ENCODE measurements around the gene ERCC6. TPM values are rescaled to one million over a fixed set of nuclear protein-coding genes. Genes with fewer than 3 reads are reported as not detected.

The ERCC6 gene
- total RNA-seq, 4 donors from 2014 or later = 27.9 to 50.2 (median 32.5) TPM

DNA sequence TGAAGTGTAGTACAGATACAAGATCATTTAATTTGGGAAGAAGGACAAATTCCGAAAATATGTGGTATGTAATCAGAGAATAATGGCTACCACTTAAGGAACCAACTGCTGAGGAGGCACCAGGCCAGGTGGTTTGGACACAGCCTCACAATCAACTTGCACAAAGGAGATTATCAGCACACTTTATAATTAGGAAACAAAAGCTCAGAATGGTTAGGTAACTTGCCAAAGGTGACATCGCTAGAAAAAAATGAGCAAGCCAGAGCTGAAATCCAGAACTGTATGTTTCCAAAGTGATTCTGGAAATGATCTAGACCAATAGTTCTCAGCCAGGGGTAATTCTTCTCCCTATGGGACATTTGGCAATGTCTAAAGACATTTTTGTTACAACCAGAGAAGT lies 36.6 kb downstream of the ERCC6 start:
- whole genome bisulfite sequencing, 2 donors = 88 to 93% methylated on average over 2 of the region's 2 CpGs
- Histone ChIP-seq H3K36me3 (peaks cover 0 to 6% of the 10 kb centered on the region in 2 donors), H3K9me3 (no peaks in the 10 kb centered on the region), H3K4me1 (no peaks in the 10 kb centered on the region), H3K27ac (no peak overlapping the region), H3K4me3 (replicated peaks in 1 of 3) (no peak overlapping the region), H3K27me3 (no peaks in the 10 kb centered on the region)
- TF ChIP-seq POLR2A (IDR thresholded peaks at IDR 0.05) = no peak
- TF ChIP-seq, protein P1, sequence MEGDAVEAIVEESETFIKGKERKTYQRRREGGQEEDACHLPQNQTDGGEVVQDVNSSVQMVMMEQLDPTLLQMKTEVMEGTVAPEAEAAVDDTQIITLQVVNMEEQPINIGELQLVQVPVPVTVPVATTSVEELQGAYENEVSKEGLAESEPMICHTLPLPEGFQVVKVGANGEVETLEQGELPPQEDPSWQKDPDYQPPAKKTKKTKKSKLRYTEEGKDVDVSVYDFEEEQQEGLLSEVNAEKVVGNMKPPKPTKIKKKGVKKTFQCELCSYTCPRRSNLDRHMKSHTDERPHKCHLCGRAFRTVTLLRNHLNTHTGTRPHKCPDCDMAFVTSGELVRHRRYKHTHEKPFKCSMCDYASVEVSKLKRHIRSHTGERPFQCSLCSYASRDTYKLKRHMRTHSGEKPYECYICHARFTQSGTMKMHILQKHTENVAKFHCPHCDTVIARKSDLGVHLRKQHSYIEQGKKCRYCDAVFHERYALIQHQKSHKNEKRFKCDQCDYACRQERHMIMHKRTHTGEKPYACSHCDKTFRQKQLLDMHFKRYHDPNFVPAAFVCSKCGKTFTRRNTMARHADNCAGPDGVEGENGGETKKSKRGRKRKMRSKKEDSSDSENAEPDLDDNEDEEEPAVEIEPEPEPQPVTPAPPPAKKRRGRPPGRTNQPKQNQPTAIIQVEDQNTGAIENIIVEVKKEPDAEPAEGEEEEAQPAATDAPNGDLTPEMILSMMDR (IDR thresholded peaks at IDR 0.05) = no peak
- no peak for DNase-seq
- intact Hi-C loops (cut with DNase I) = no loop called here

DNA sequence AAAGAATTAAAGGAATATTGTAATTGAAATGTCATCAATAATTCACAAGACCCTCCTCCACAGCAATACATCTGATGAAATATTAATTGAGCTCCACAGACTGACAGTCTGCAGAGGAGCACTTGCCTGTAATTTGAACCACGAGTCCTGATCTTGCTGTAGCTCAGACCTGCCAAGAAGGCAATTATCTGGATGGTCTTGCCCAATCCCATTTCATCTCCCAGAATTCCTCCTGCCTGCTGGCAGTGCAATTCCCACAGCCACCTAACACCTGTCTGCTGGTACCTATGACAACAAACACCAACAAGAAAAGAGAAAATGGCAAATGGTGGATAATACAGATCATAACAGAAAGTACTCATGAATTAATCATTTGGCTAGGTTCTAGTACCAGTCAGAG lies 38.5 kb downstream of the ERCC6 start:
- WGBS, 2 donors = 81 to 84% methylated on average over 1 of the region's 1 CpG
- TF ChIP-seq, protein P1 (IDR thresholded peaks at IDR 0.05) = no peak
- TF ChIP-seq POLR2A (IDR thresholded peaks at IDR 0.05) = no peak
- no peak overlapping the region for H3K27ac ChIP-seq
- no peaks in the 10 kb centered on the region for H3K4me1 ChIP-seq
- intact Hi-C loops (cut with DNase I) = no loop called here
- no peak overlapping the region for H3K4me3 ChIP-seq (replicated peaks in 1 of 3)
- no peaks in the 10 kb centered on the region for H3K27me3 ChIP-seq
- peaks cover 0 to 6% of the 10 kb centered on the region in 2 donors for H3K36me3 ChIP-seq
- no peak for DNase-seq
- H3K9me3 ChIP-seq = no peaks in the 10 kb centered on the region

DNA sequence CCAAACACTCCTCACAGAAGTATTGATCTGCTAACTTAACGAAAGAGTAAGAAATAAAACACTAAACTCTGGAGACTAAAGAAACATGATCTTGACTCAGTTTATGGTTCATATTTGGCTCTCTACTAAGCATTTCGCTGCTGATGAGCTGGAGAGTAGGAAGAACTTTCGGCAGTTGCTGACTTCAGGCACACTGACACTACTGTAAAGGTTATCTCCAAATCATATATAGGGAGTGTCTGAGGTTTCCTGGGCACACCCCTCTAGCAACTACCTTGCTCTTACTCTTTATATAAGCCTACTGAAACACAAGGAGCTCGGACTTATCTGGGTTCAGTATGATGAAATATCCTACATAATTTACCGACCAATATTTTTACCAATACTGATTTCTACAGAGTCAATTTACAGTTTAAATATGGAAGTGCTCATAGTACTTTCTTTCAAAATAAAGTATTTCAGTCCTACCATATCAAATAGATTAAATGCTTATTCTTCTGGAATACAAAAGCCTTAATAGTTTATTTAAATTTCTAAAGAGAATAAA lies 39.5 kb downstream of the ERCC6 start:
- H3K9me3 ChIP-seq = no peaks in the 10 kb centered on the region
- no peak for TF ChIP-seq POLR2A (IDR thresholded peaks at IDR 0.05)
- TF ChIP-seq, protein P1 (IDR thresholded peaks at IDR 0.05) = no peak

DNA sequence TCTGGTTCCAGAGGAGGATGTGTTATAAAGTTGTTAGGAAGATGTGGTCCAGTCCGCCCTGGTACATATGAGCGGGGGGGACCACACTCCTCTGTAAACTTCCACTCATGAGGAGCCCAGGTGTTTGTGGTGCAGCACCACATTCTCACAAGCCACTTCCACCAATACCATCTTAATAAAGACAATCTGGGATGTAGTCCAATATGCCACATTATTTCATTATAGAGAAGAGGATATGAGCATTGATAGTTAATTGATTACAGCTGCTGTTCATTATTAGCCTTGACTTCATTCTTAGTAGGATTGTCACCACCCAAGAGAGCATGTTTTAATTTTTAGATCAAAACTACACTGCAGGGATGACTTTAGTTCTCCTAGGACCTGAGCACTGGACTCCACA lies 40.5 kb downstream of the ERCC6 start:
- Histone ChIP-seq H3K36me3 (peaks cover 0 to 6% of the 10 kb centered on the region in 2 donors), H3K9me3 (no peaks in the 10 kb centered on the region), H3K27me3 (no peaks in the 10 kb centered on the region), H3K4me1 (no peaks in the 10 kb centered on the region), H3K27ac (no peak overlapping the region), H3K4me3 (replicated peaks in 1 of 3) (no peak overlapping the region)
- 93 to 98% methylated on average over 2 of the region's 2 CpGs for WGBS, 2 donors
- no peak for TF ChIP-seq POLR2A (IDR thresholded peaks at IDR 0.05)
- TF ChIP-seq, protein P1 (IDR thresholded peaks at IDR 0.05) = no peak
- intact Hi-C loops (cut with DNase I) = no loop called here
- no peak for DNase-seq

More for the DNA sequence above, 39.5 kb downstream of the ERCC6 start:
- 96 to 98% methylated on average over 5 of the region's 5 CpGs for WGBS, 2 donors
- H3K36me3 ChIP-seq = peaks cover 0 to 6% of the 10 kb centered on the region in 2 donors
- intact Hi-C loops (cut with DNase I) = no loop called here
- H3K4me1 ChIP-seq = no peaks in the 10 kb centered on the region
- no peak for DNase-seq
- no peak overlapping the region for H3K4me3 ChIP-seq (replicated peaks in 1 of 3)
- no peaks in the 10 kb centered on the region for H3K27me3 ChIP-seq
- no peak overlapping the region for H3K27ac ChIP-seq

DNA sequence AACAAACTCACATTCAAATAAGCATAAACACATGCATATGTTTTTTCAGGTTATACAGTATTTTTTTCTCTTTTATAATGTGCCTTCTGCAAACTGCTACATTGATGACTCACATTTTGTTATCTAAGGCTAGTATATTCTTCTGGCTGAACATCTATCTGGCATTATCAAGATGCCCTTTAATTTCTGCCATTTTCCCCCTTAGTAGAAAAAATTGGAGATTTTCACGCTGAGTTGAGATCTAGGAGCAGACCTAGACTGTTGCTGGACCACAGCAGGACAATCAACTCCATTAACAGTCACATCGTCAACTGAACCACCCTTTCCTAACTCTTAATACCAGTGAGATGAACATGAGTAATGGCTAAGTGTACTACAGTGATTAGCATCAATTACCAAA lies 41.6 kb downstream of the ERCC6 start:
- Histone ChIP-seq H3K27me3 (no peaks in the 10 kb centered on the region), H3K9me3 (no peaks in the 10 kb centered on the region), H3K36me3 (peaks cover 0 to 6% of the 10 kb centered on the region in 2 donors), H3K27ac (no peak overlapping the region), H3K4me1 (no peaks in the 10 kb centered on the region), H3K4me3 (replicated peaks in 1 of 3) (no peak overlapping the region)
- intact Hi-C loops (cut with DNase I) = no loop called here
- 94 to 99% methylated on average over 2 of the region's 2 CpGs for WGBS, 2 donors
- TF ChIP-seq, protein P1 (IDR thresholded peaks at IDR 0.05) = no peak
- TF ChIP-seq POLR2A (IDR thresholded peaks at IDR 0.05) = no peak
- DNase-seq = no peak
